GM23338 (cell line): ENCODE measurements around the gene PSMC3. TPM values are rescaled to one million over a fixed set of nuclear protein-coding genes. Genes with fewer than 3 reads are reported as not detected.

Source experiments
- ATAC-seq: fragments of 200-7000 bp; cut with Tn5 transposase; 3 replicates; pipeline ENCODE4 v1.9.1; 2020
- DNase-seq: peaks from one replicate; pipeline ENCODE4 v3.0.0-alpha.2; 2015; ENCODE audit warnings: low spot score
- H2AFZ ChIP-seq: fragments of 200-600 bp; sonication (generic); 2 replicates; pipeline ENCODE4 v1.8.0; 2016; ENCODE audit warnings: antibody characterized with exemption, mild to moderate bottlenecking, moderate library complexity
- H3F3A ChIP-seq: fragments of 200-600 bp; sonication (generic); replicated peaks from 2 replicates; pipeline ENCODE4 v1.8.0; 2017; ENCODE audit warnings: antibody characterized with exemption, mixed run types, low read depth
- H3K27ac ChIP-seq: fragments of 200-600 bp; sonication (generic); 2 replicates; pipeline ENCODE4 v1.6.1; 2016; ENCODE audit warnings: low read depth
- H3K27me3 ChIP-seq: fragments of 200-600 bp; sonication (generic); 2 replicates; pipeline ENCODE4 v1.8.0; 2016; ENCODE audit warnings: mild to moderate bottlenecking, mixed run types, moderate library complexity; ENCODE audit not compliant: insufficient read depth
- H3K36me3 ChIP-seq: fragments of 200-600 bp; sonication (generic); 2 replicates; pipeline ENCODE4 v1.8.0; 2016; ENCODE audit warnings: mild to moderate bottlenecking; ENCODE audit not compliant: insufficient read depth
- H3K4me1 ChIP-seq: fragments of 200-600 bp; sonication (generic); 2 replicates; pipeline ENCODE4 v1.8.0; 2016; ENCODE audit warnings: mild to moderate bottlenecking, moderate library complexity; ENCODE audit not compliant: insufficient read depth
- H3K4me2 ChIP-seq: fragments of 200-600 bp; sonication (generic); 2 replicates; pipeline ENCODE4 v1.7.1; 2017; ENCODE audit warnings: mixed run types
- H3K4me3 ChIP-seq: fragments of 200-600 bp; sonication (generic); 2 replicates; pipeline ENCODE4 v1.6.1; 2016; ENCODE audit warnings: mixed run types
- H3K79me2 ChIP-seq: fragments of 200-600 bp; sonication (generic); replicated peaks from 2 replicates; pipeline ENCODE4 v1.8.0; 2017; ENCODE audit warnings: mild to moderate bottlenecking; ENCODE audit not compliant: insufficient read depth
- H3K9me2 ChIP-seq: fragments of 200-600 bp; sonication (generic); 2 replicates; pipeline ENCODE4 v1.8.0; 2017; ENCODE audit not compliant: insufficient read depth
- H4K20me1 ChIP-seq: fragments of 200-600 bp; sonication (generic); replicated peaks from 2 replicates; pipeline ENCODE4 v1.8.0; 2017; ENCODE audit warnings: mild to moderate bottlenecking; ENCODE audit not compliant: insufficient read depth
- H3K27ac Mint-ChIP-seq: 2 replicates; pipeline ENCODE4 v1.8.0; 2020; ENCODE audit warnings: inconsistent platforms, mild to moderate bottlenecking, moderate library complexity, mixed read lengths
- H3K27me3 Mint-ChIP-seq: 3 replicates; pipeline ENCODE4 v1.8.0; 2022; ENCODE audit warnings: low read depth, mild to moderate bottlenecking, moderate library complexity, mixed read lengths, inconsistent platforms; ENCODE audit not compliant: insufficient read depth, poor library complexity
- H3K36me3 Mint-ChIP-seq: 3 replicates; pipeline ENCODE4 v1.8.0; 2021; ENCODE audit warnings: low read depth, mild to moderate bottlenecking, inconsistent platforms, moderate library complexity, mixed read lengths
- H3K4me1 Mint-ChIP-seq: 3 replicates; pipeline ENCODE4 v1.8.0; 2020; ENCODE audit warnings: mild to moderate bottlenecking, inconsistent platforms, mixed read lengths
- H3K4me3 Mint-ChIP-seq: 3 replicates; pipeline ENCODE4 v1.8.0; 2021; ENCODE audit warnings: moderate library complexity, mild to moderate bottlenecking, inconsistent platforms, mixed read lengths
- H3K9me3 Mint-ChIP-seq: 3 replicates; pipeline ENCODE4 v1.8.0; 2020; ENCODE audit warnings: moderate library complexity, mild to moderate bottlenecking, inconsistent platforms, mixed read lengths
- CREB1 ChIP-seq: fragments of 250-450 bp; sonication (Bioruptor Pico); IDR thresholded peaks from 2 replicates; pipeline ENCODE4 v1.5.0; 2020; ENCODE audit warnings: low read depth, mild to moderate bottlenecking, moderate library complexity
- CTCF ChIP-seq, 2 experiments: fragments of 200-600 bp in 1 of 2; sonication (generic) in 1 of 2; conservative IDR thresholded peaks; 2 replicates each; pipeline versions ENCODE4 v1.5.1 to v1.6.1; 2016 to 2017; ENCODE audit warnings: antibody characterized with exemption in 2 of 2, low read depth in 2 of 2, mild to moderate bottlenecking in 2 of 2, moderate library complexity in 1 of 2
- ETS1 ChIP-seq: IDR thresholded peaks from 2 replicates; pipeline ENCODE4 v1.6.1; 2016; ENCODE audit warnings: antibody characterized with exemption
- EZH2 ChIP-seq: fragments of 200-600 bp; sonication (generic); IDR thresholded peaks from one replicate; pipeline ENCODE4 v1.8.0; 2017; ENCODE audit warnings: antibody characterized with exemption, mild to moderate bottlenecking, low read depth; ENCODE audit not compliant: unreplicated experiment
- EZH2phosphoT487 ChIP-seq: fragments of 200-600 bp; sonication (generic); IDR thresholded peaks from one replicate; pipeline ENCODE4 v1.8.1; 2018; ENCODE audit warnings: antibody characterized with exemption; ENCODE audit not compliant: unreplicated experiment
- JUNB ChIP-seq: IDR thresholded peaks from one replicate; pipeline ENCODE4 v1.6.1; 2016; ENCODE audit warnings: antibody characterized with exemption; ENCODE audit not compliant: unreplicated experiment
- NANOG ChIP-seq: IDR thresholded peaks from 2 replicates; pipeline ENCODE4 v1.6.1; 2016; ENCODE audit warnings: antibody characterized with exemption, borderline replicate concordance
- POLR2AphosphoS5 ChIP-seq: IDR thresholded peaks from 2 replicates; pipeline ENCODE4 v1.6.1; 2016; ENCODE audit warnings: antibody characterized with exemption, low read depth
- REST ChIP-seq: IDR thresholded peaks from one replicate; pipeline ENCODE4 v1.6.1; 2018; ENCODE audit warnings: antibody characterized with exemption; ENCODE audit not compliant: unreplicated experiment
- STAT1 ChIP-seq: IDR thresholded peaks from one replicate; pipeline ENCODE4 v1.6.1; 2016; ENCODE audit warnings: antibody characterized with exemption; ENCODE audit not compliant: unreplicated experiment
- ZNF114 ChIP-seq: fragments of 250-450 bp; sonication (Bioruptor Pico); IDR thresholded peaks from 2 replicates; pipeline ENCODE4 v1.5.0; 2020; ENCODE audit warnings: mild to moderate bottlenecking, moderate library complexity
- ZNF331 ChIP-seq: fragments of 250-450 bp; sonication (Bioruptor Pico); IDR thresholded peaks from 2 replicates; pipeline ENCODE4 v1.5.0; 2020; ENCODE audit warnings: low read depth, mild to moderate bottlenecking, moderate library complexity
- ZNF462 ChIP-seq: fragments of 250-450 bp; sonication (Bioruptor Pico); IDR thresholded peaks from 2 replicates; pipeline ENCODE4 v1.5.0; 2020; ENCODE audit warnings: mild to moderate bottlenecking, moderate library complexity
- polyA plus RNA-seq: library from polyadenylated mRNA; unstranded; fragments of >200 nt; fragmentation: Nextera tagmentation; extraction: Ambion mirVana; gene quantifications from 2 replicates; pipeline ENCODE4 v1.2.1, GENCODE V29; 2016
- total RNA-seq: library from RNA; depleted of rRNA; stranded (reverse); fragments of >200 nt; shearing (Covaris generic); gene quantifications from 2 replicates; pipeline ENCODE4 v1.2.3, GENCODE V29; 2014

Gene PSMC3
- total and polyA plus RNA-seq, 2 experiments from 2014 or later, result 147 to 190 TPM

- Mint-ChIP-seq H3K4me3 (no peak overlapping the region), H3K9me3 (no peaks in the 10 kb centered on the region; the same call in 2 of the 3 replicates), H3K27me3 (peaks cover 6% of the 10 kb centered on the region), H3K4me1 (peaks cover 3% of the 10 kb centered on the region; the same call in 2 of the 3 replicates), H3K27ac (no peak overlapping the region), H3K36me3 (no peaks in the 10 kb centered on the region)
- H3K4me3 ChIP-seq, result no peak overlapping the region
- H3K9me2 ChIP-seq, result 0 out of 2 replicates have a peak, but pooled peaks cover 2% of the 10 kb centered on the region
- H4K20me1 ChIP-seq, result no peaks in the 10 kb centered on the region
- no peaks in the 10 kb centered on the region; the same call in 1 of the 2 replicates for H3K4me1 ChIP-seq
- H3F3A ChIP-seq, result no peaks in the 10 kb centered on the region
- TF ChIP-seq CREB1 (CRISPR knock-in tag) (no peak), POLR2AphosphoS5 (no peak), CTCF (conservative IDR thresholded peaks at IDR 0.05; ENCODE audit: low read depth in 2 of 2) (no peak), ZNF331 (CRISPR knock-in tag) (no peak), ZNF114 (no peak), ETS1 (no peak), EZH2phosphoT487 (no peak), ZNF462 (CRISPR knock-in tag) (no peak), STAT1 (no peak), NANOG (no peak), REST (no peak), EZH2 (no peak), JUNB (no peak)
- DNase-seq (no peak), ATAC-seq (no peak)
- no peaks in the 10 kb centered on the region for H3K79me2 ChIP-seq
- H3K27ac ChIP-seq, result no peak overlapping the region
- H2AFZ ChIP-seq, result no peak overlapping the region
- no peak overlapping the region for H3K4me2 ChIP-seq
- H3K36me3 ChIP-seq, result no peaks in the 10 kb centered on the region
- no peaks in the 10 kb centered on the region for H3K27me3 ChIP-seq
Measured at GRCh38 chr11:47379317-47379716, 46.9 kb downstream of the PSMC3 start.
